Osteoblast (primary cell): ENCODE results near the gene PROKR2. TPM values are rescaled to one million over a fixed set of nuclear protein-coding genes. Genes with fewer than 3 reads are reported as not detected.

Experiments used
- DNase-seq: peaks from one replicate; pipeline ENCODE4 v3.0.0; 2011; ENCODE audit warnings: low spot score, mixed read lengths; ENCODE audit not compliant: insufficient read length; ENCODE audit errors: missing footprints
- H2AFZ ChIP-seq: 2 replicates; pipeline ENCODE4 v1.6.0; 2011; ENCODE audit warnings: mild to moderate bottlenecking, low read length
- H3K27ac ChIP-seq: 2 replicates; pipeline ENCODE4 v1.5.1; 2011; ENCODE audit warnings: mild to moderate bottlenecking, low read depth, low read length, moderate library complexity
- H3K27me3 ChIP-seq: 2 replicates; pipeline ENCODE4 v1.6.0; 2012; ENCODE audit warnings: mild to moderate bottlenecking, control low read depth, inconsistent platforms, low read length, moderate library complexity; ENCODE audit not compliant: insufficient read depth
- H3K36me3 ChIP-seq: 2 replicates; pipeline ENCODE4 v1.5.1; 2011; ENCODE audit warnings: mild to moderate bottlenecking, low read length, control low read depth, moderate library complexity; ENCODE audit not compliant: insufficient read depth
- H3K4me1 ChIP-seq: 2 replicates; pipeline ENCODE4 v1.5.1; 2011; ENCODE audit warnings: mild to moderate bottlenecking, low read length, control low read depth, moderate library complexity; ENCODE audit not compliant: insufficient read depth
- H3K4me2 ChIP-seq: 2 replicates; pipeline ENCODE4 v1.6.0; 2011; ENCODE audit warnings: mild to moderate bottlenecking, low read length; ENCODE audit not compliant: insufficient read depth
- H3K4me3 ChIP-seq: fragments of 200-600 bp; sonication (generic); 3 replicates; pipeline ENCODE4 v1.5.1; 2012; ENCODE audit warnings: mild to moderate bottlenecking, low read length, inconsistent platforms; ENCODE audit not compliant: insufficient read depth
- H3K79me2 ChIP-seq: 2 replicates; pipeline ENCODE4 v1.6.0; 2012; ENCODE audit warnings: mild to moderate bottlenecking, low read length, control low read depth, inconsistent platforms; ENCODE audit not compliant: insufficient read depth
- H3K9me3 ChIP-seq: 2 replicates; pipeline ENCODE4 v1.5.1; 2011; ENCODE audit warnings: low read depth, low read length, control low read depth
- H4K20me1 ChIP-seq: 2 replicates; pipeline ENCODE4 v1.6.0; 2012; ENCODE audit warnings: mild to moderate bottlenecking, low read length, control low read depth; ENCODE audit not compliant: insufficient read depth
- total RNA-seq: library from RNA; depleted of rRNA; stranded (reverse); fragments of >200 nt; gene quantifications from 2 replicates; pipeline ENCODE4 v1.2.3, GENCODE V29; 2012
- TF ChIP-seq, protein P1 (sequence below): IDR thresholded peaks from 2 replicates; pipeline ENCODE4 v1.5.1; 2011; ENCODE audit warnings: mild to moderate bottlenecking, low read depth, low read length, moderate library complexity; ENCODE audit errors: extremely low read depth

The PROKR2 gene
- total RNA-seq, 1 donor: not detected

DNA sequence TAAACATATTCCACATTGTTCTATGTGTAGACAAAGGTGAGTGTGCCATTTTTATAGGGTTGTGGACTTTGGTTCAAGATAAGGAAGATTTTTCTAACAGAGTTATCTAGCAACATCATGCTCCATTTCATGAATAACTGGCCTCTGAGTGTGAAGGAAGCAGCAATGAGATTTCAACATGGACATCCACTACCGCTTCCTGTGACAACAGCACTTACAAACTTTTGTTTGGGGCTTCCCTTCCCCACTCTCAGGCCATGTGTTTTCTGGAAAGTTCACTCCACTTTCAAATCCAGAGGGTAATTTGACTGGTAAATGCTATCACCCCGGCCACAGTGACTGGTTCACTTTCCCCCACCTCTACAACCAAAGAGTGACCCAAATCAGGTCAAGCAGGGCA, 38.1 kb upstream of the PROKR2 start:
- H3K9me3 ChIP-seq: no peaks in the 10 kb centered on the region
- H3K4me1 ChIP-seq: peaks cover 16% of the 10 kb centered on the region
- H3K27me3 ChIP-seq: no peaks in the 10 kb centered on the region
- TF ChIP-seq, protein P1, sequence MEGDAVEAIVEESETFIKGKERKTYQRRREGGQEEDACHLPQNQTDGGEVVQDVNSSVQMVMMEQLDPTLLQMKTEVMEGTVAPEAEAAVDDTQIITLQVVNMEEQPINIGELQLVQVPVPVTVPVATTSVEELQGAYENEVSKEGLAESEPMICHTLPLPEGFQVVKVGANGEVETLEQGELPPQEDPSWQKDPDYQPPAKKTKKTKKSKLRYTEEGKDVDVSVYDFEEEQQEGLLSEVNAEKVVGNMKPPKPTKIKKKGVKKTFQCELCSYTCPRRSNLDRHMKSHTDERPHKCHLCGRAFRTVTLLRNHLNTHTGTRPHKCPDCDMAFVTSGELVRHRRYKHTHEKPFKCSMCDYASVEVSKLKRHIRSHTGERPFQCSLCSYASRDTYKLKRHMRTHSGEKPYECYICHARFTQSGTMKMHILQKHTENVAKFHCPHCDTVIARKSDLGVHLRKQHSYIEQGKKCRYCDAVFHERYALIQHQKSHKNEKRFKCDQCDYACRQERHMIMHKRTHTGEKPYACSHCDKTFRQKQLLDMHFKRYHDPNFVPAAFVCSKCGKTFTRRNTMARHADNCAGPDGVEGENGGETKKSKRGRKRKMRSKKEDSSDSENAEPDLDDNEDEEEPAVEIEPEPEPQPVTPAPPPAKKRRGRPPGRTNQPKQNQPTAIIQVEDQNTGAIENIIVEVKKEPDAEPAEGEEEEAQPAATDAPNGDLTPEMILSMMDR: no peak
- H3K4me3 ChIP-seq: no peak overlapping the region
- no peak overlapping the region for H3K27ac ChIP-seq
- H3K79me2 ChIP-seq: no peaks in the 10 kb centered on the region
- no peaks in the 10 kb centered on the region for H4K20me1 ChIP-seq
- no peak for DNase-seq
- H2AFZ ChIP-seq: no peak overlapping the region
- H3K4me2 ChIP-seq: no peak overlapping the region
- no peaks in the 10 kb centered on the region for H3K36me3 ChIP-seq

- H3K4me2 ChIP-seq: no peak overlapping the region
- H4K20me1 ChIP-seq: no peaks in the 10 kb centered on the region
Observed at GRCh38 chr20:5353624-5354496, 37.1 kb upstream of the PROKR2 start.

DNA sequence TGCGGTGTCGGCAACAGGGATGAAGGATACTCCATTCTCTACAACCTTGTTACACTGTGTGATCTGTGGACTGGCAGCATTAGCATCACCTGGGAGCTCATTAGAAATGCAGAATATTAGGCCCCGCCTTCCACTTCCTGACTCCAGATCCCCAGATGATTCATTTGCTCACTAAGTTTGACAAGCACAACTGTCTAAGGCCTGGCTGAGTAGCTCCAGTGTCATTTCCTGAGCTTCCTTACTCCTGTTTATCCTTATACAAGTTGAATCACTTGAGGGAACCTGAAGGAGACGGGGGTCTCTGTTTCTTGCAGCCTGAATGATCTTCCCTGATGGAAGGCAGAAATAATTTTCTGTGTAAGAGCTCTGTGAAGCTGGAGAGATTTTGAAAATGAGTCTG, 32.7 kb upstream of the PROKR2 start:
- H3K36me3 ChIP-seq: no peaks in the 10 kb centered on the region
- no peaks in the 10 kb centered on the region for H3K9me3 ChIP-seq
- TF ChIP-seq, protein P1: no peak
- peaks cover 13% of the 10 kb centered on the region for H3K4me1 ChIP-seq
- no peak overlapping the region for H3K4me3 ChIP-seq
- DNase-seq: no peak
- H4K20me1 ChIP-seq: no peaks in the 10 kb centered on the region
- H2AFZ ChIP-seq: no peak overlapping the region
- no peaks in the 10 kb centered on the region for H3K79me2 ChIP-seq
- H3K4me2 ChIP-seq: no peak overlapping the region
- no peaks in the 10 kb centered on the region for H3K27me3 ChIP-seq
- no peak overlapping the region for H3K27ac ChIP-seq

More at GRCh38 chr20:5353624-5354496, 37.1 kb upstream of the PROKR2 start:
- peak overlapping the region; percentile 44 for H3K27ac ChIP-seq
- H3K9me3 ChIP-seq: no peaks in the 10 kb centered on the region
- H3K36me3 ChIP-seq: no peaks in the 10 kb centered on the region
- TF ChIP-seq, protein P1: no peak
- H3K79me2 ChIP-seq: no peaks in the 10 kb centered on the region
- peaks cover 16% of the 10 kb centered on the region for H3K4me1 ChIP-seq
- no peak overlapping the region for H3K4me3 ChIP-seq
- DNase-seq: peak; percentile 62
- H2AFZ ChIP-seq: no peak overlapping the region
- no peaks in the 10 kb centered on the region for H3K27me3 ChIP-seq

GRCh38 chr20:5342021-5342420, 25.3 kb upstream of the PROKR2 start:
- Histone ChIP-seq H3K4me2 (no peak overlapping the region), H3K27ac (no peak overlapping the region), H4K20me1 (no peaks in the 10 kb centered on the region), H2AFZ (no peak overlapping the region), H3K4me3 (no peak overlapping the region), H3K79me2 (no peaks in the 10 kb centered on the region), H3K4me1 (no peaks in the 10 kb centered on the region), H3K36me3 (no peaks in the 10 kb centered on the region), H3K9me3 (no peaks in the 10 kb centered on the region), H3K27me3 (no peaks in the 10 kb centered on the region)
- no peak for DNase-seq
- TF ChIP-seq, protein P1: no peak
